HepG2 (cell line): ENCODE data around the gene POLR2F. TPM values are rescaled to one million over a fixed set of nuclear protein-coding genes. Genes with fewer than 3 reads are reported as not detected.

Experiments used
- ATAC-seq: fragments of 200-7000 bp; cut with Tn5 transposase; 3 replicates; pipeline ENCODE4 v1.9.1; 2020; ENCODE audit warnings: mild to moderate bottlenecking, moderate library complexity
- BruUV-seq: library from RNA; stranded (reverse); fragments of 400-500 nt; replicated peaks from 2 replicates; lab custom pipeline; 2021; lab: Mats Ljungman, UMichigan
- CTCF ChIA-PET: fragments of 300-600 bp; formaldehyde crosslinking; extraction: SDS; loops from one replicate; lab custom pipeline; 2021; ENCODE audit warnings: low total read pairs, inconsistent platforms, low intra/inter-chr PET ratio; lab: Yijun Ruan, JAX
- POLR2A ChIA-PET: fragments of 350-600 bp; sonication (Branson Sonifier 250); formaldehyde crosslinking; loops from one replicate; lab custom pipeline; 2020; ENCODE audit warnings: antibody characterized with exemption, inconsistent platforms; lab: Yijun Ruan, JAX
- DNase-seq: peaks from one replicate; pipeline ENCODE4 v3.0.0-alpha.2; 2015; ENCODE audit warnings: low spot score
- FAIRE-seq: peaks from 3 replicates; lab custom pipeline; 2011; peaks lifted over from hg19 to GRCh38; lab: Jason Lieb, UNC
- H2AFZ ChIP-seq: one replicate; pipeline ENCODE4 v1.6.1; 2011; ENCODE audit warnings: low read length, inconsistent platforms
- H3K27ac ChIP-seq: fragments of 300-600 bp; 3 replicates; pipeline ENCODE4 v1.8.0; 2011; ENCODE audit warnings: mixed run types, mild to moderate bottlenecking, mixed read lengths, low read length, inconsistent platforms; ENCODE audit not compliant: insufficient read depth; ENCODE audit errors: extremely low read length
- H3K27me3 ChIP-seq, 2 experiments: fragments of 200-600 bp in 1 of 2; 2 replicates in 1 of 2; 3 replicates in 1 of 2; pipeline versions ENCODE4 v1.6.0 to v1.8.0; 2011; ENCODE audit warnings: low read length in 2 of 2, mild to moderate bottlenecking in 2 of 2, moderate library complexity in 2 of 2, inconsistent platforms in 1 of 2; ENCODE audit not compliant: insufficient read depth in 2 of 2, control insufficient read depth in 1 of 2
- H3K36me3 ChIP-seq, 2 experiments: fragments of 200-600 bp in 1 of 2; replicated peaks in 1 of 2; 2 replicates in 1 of 2; 3 replicates in 1 of 2; pipeline versions ENCODE4 v1.5.1 to v1.8.0; 2011; ENCODE audit warnings: low read length in 2 of 2, inconsistent platforms in 1 of 2; ENCODE audit not compliant: insufficient read depth in 2 of 2, control insufficient read depth in 1 of 2
- H3K4me1 ChIP-seq: 2 replicates; pipeline ENCODE4 v1.5.1; 2012; ENCODE audit warnings: low read length, inconsistent platforms; ENCODE audit not compliant: insufficient read depth
- H3K4me2 ChIP-seq: 2 replicates; pipeline ENCODE4 v1.6.0; 2011; ENCODE audit warnings: low read depth, low read length, inconsistent platforms
- H3K4me3 ChIP-seq, 3 experiments: fragments of 200-600 bp in 1 of 3; sonication (generic), shearing (Covaris generic) in 1 of 3; replicated peaks in 1 of 3; 2 replicates each; pipeline ENCODE4 v1.5.1; 2011 to 2016; ENCODE audit warnings: low read length in 3 of 3, inconsistent platforms in 2 of 3, low read depth in 2 of 3, mild to moderate bottlenecking in 2 of 3, control low read depth in 1 of 3, mixed read lengths in 1 of 3; ENCODE audit not compliant: insufficient read depth in 1 of 3
- H3K79me2 ChIP-seq: one replicate; pipeline ENCODE4 v1.6.1; 2011; ENCODE audit warnings: low read length, inconsistent platforms; ENCODE audit not compliant: insufficient read depth
- H3K9ac ChIP-seq: 2 replicates; pipeline ENCODE4 v1.6.0; 2011; ENCODE audit warnings: mild to moderate bottlenecking, low read depth, low read length, inconsistent platforms; ENCODE audit not compliant: insufficient read depth
- H3K9me3 ChIP-seq: 2 replicates; pipeline ENCODE4 v1.5.1; 2012; ENCODE audit warnings: mild to moderate bottlenecking, low read length
- H4K20me1 ChIP-seq: 2 replicates; pipeline ENCODE4 v1.6.0; 2011; ENCODE audit warnings: inconsistent platforms, mild to moderate bottlenecking, low read length, moderate library complexity; ENCODE audit not compliant: insufficient read depth
- AGO2 ChIP-seq: fragments of 200-400 bp; formaldehyde crosslinking; optimal IDR thresholded peaks from 2 replicates; pipeline ENCODE3; 2017; ENCODE audit warnings: mild to moderate bottlenecking, low read depth, low read length, moderate library complexity
- BCL6 ChIP-seq: IDR thresholded peaks from 2 replicates; pipeline ENCODE4 v1.6.1; 2016; ENCODE audit warnings: missing genetic modification reagents, missing compliant biosample characterization
- BORCS8-MEF2B ChIP-seq: sonication (generic); formaldehyde crosslinking; IDR thresholded peaks from 2 replicates; pipeline ENCODE4 v1.8.0; 2022; ENCODE audit warnings: mild to moderate bottlenecking, missing genetic modification reagents
- CAMTA2 ChIP-seq: sonication (generic); formaldehyde crosslinking; IDR thresholded peaks from 2 replicates; pipeline ENCODE4 v1.4.0; 2020; ENCODE audit warnings: mild to moderate bottlenecking, missing genetic modification reagents, borderline replicate concordance
- DPF2 ChIP-seq: sonication (generic); formaldehyde crosslinking; IDR thresholded peaks from 2 replicates; pipeline ENCODE4 v1.4.0; 2020; ENCODE audit warnings: mild to moderate bottlenecking, low read depth, missing genetic modification reagents, borderline replicate concordance
- SRY ChIP-seq: sonication (generic); formaldehyde crosslinking; IDR thresholded peaks from 2 replicates; pipeline ENCODE4 v1.8.0; 2022; ENCODE audit warnings: mild to moderate bottlenecking, missing genetic modification reagents
- ZNF607 ChIP-seq: sonication (generic); formaldehyde crosslinking; IDR thresholded peaks from 2 replicates; pipeline ENCODE4 v1.5.1; 2020; ENCODE audit warnings: missing genetic modification reagents, mild to moderate bottlenecking, borderline replicate concordance
- ZSCAN20 ChIP-seq: sonication (generic); formaldehyde crosslinking; IDR thresholded peaks from 2 replicates; pipeline ENCODE4 v1.4.0; 2020; ENCODE audit warnings: missing genetic modification reagents, mild to moderate bottlenecking, borderline replicate concordance
- WGBS: methylation state at CpG from one replicate; pipeline ENCODE4 v1.1.6; 2017; ENCODE audit warnings: low lambda C conversion rate; 5-methylcytosine and 5-hydroxymethylcytosine counted together
- in situ Hi-C: cut with HindIII; loops from 2 replicates; pipeline ENCODE4 v1.10.0; 2017; ENCODE audit warnings: low pct_unique_long_range_greater_than_20kb; ENCODE audit not compliant: extremely low pct_ligation_motif_present
- intact Hi-C: fragments of 100-400 bp; cut with micrococcal nuclease; formaldehyde crosslinking; loops from one replicate; pipeline ENCODE4 v1.10.0; 2022; ENCODE audit not compliant: unreplicated experiment
- polyA plus RNA-seq, 8 experiments: library from polyadenylated mRNA; depleted of rRNA in 3 of 8; stranded (reverse) in 7 of 8; unstranded in 1 of 8; fragments of >200 nt; fragmentation: Illumina TruSeq in 4 of 8; extraction: Trizol in 4 of 8; gene quantifications; 2 replicates each; pipeline versions ENCODE4 v1.2.1 to v1.2.3, GENCODE V29; 2011 to 2016; ENCODE audit warnings: low read depth in 4 of 8, missing spikeins in 1 of 8, mixed read lengths in 1 of 8; ENCODE audit not compliant: insufficient read depth in 1 of 8
- total RNA-seq, 5 experiments: library from RNA; depleted of rRNA; stranded (reverse); fragments of >200 nt; fragmentation: Illumina TruSeq; extraction: Trizol; gene quantifications; 2 replicates each; pipeline ENCODE4 v1.2.3, GENCODE V29; 2016; ENCODE audit warnings: low read depth in 1 of 5
- TF ChIP-seq, protein P1 (sequence below): sonication (generic); formaldehyde crosslinking; IDR thresholded peaks from 2 replicates; pipeline ENCODE4 v1.5.0; 2020; ENCODE audit warnings: mild to moderate bottlenecking, missing genetic modification reagents, moderate library complexity

POLR2F gene
- total and polyA plus RNA-seq, 2 of the 13 experiments (the other 11 are each of a cell fraction or from before 2014, with no cell fraction given), result 135 to 158 TPM

DNA sequence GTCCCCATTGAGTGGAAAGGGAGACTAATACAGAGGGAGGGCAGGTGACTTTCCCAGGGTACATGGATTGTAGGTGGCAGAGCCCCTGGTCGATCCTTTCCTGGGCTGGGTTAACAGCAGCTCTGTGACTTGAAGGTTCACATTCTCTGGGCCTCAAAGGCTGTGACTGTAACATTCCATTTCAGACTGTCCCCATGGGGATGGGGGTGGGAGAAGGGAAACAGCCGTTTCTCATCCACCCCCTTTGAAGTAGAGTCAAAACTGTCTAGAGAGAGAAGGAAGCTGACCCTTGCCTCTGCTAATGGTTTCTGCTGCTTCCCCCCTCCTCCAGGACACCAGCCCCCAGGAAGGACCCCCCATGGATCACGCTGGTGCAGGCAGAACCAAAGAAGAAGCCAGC is 28.2 kb upstream of the POLR2F start:
- intact Hi-C loops (no loop called here), in situ Hi-C loops (no loop called here)
- Histone ChIP-seq H3K36me3 (peaks cover 22 to 29% of the 10 kb centered on the region in 2 experiments; a peak in 4 of 5 replicates), H3K9me3 (no peaks in the 10 kb centered on the region), H3K4me1 (no peaks in the 10 kb centered on the region), H3K9ac (no peak overlapping the region), H3K27ac (no peak overlapping the region), H3K79me2 (no peaks in the 10 kb centered on the region), H4K20me1 (no peaks in the 10 kb centered on the region), H3K27me3 (no peaks in the 10 kb centered on the region), H3K4me2 (no peak overlapping the region), H2AFZ (no peak overlapping the region), H3K4me3 (no peak overlapping the region)
- CTCF ChIA-PET, result no interaction called here
- no peak for FAIRE-seq
- 90% methylated on average over 3 of the region's 3 CpGs for WGBS
- TF ChIP-seq CAMTA2 (CRISPR knock-in tag) (no peak), BCL6 (CRISPR knock-in tag) (no peak), ZNF607 (CRISPR knock-in tag) (no peak), SRY (CRISPR knock-in tag) (no peak), ZSCAN20 (CRISPR knock-in tag) (no peak), DPF2 (no peak)
- TF ChIP-seq, protein P1, sequence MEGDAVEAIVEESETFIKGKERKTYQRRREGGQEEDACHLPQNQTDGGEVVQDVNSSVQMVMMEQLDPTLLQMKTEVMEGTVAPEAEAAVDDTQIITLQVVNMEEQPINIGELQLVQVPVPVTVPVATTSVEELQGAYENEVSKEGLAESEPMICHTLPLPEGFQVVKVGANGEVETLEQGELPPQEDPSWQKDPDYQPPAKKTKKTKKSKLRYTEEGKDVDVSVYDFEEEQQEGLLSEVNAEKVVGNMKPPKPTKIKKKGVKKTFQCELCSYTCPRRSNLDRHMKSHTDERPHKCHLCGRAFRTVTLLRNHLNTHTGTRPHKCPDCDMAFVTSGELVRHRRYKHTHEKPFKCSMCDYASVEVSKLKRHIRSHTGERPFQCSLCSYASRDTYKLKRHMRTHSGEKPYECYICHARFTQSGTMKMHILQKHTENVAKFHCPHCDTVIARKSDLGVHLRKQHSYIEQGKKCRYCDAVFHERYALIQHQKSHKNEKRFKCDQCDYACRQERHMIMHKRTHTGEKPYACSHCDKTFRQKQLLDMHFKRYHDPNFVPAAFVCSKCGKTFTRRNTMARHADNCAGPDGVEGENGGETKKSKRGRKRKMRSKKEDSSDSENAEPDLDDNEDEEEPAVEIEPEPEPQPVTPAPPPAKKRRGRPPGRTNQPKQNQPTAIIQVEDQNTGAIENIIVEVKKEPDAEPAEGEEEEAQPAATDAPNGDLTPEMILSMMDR, result no peak
- DNase-seq, result no peak
- BruUV-seq, result no TSS peak
- POLR2A ChIA-PET, result no interaction called here
- ATAC-seq, result no peak

DNA sequence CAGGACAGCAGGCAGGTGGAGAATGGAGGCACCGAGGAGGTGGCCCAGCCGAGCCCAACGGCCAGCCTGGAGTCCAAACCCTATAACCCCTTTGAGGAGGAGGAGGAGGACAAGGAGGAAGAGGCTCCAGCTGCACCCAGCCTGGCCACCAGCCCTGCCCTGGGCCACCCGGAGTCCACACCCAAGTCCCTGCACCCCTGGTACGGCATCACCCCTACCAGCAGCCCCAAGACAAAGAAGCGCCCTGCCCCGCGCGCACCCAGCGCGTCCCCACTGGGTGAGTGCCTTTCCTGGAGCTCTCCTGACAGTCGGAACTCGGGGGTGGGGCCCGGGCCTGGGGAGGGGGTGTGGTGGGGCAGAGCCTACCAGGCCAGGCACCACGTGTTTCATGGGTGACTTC is 27.7 kb upstream of the POLR2F start:
- in situ Hi-C loops (no loop called here), intact Hi-C loops (no loop called here)
- Histone ChIP-seq H3K9ac (no peak overlapping the region), H2AFZ (no peak overlapping the region), H4K20me1 (no peaks in the 10 kb centered on the region), H3K4me1 (no peaks in the 10 kb centered on the region), H3K4me2 (no peak overlapping the region), H3K79me2 (no peaks in the 10 kb centered on the region), H3K27me3 (no peaks in the 10 kb centered on the region), H3K9me3 (no peaks in the 10 kb centered on the region), H3K27ac (no peak overlapping the region)
- POLR2A ChIA-PET, result no interaction called here
- TF ChIP-seq BORCS8-MEF2B (CRISPR knock-in tag) (no peak), AGO2 (peak; percentile 22)
- TF ChIP-seq, all 625 proteins: peak for 1
- no TSS peak for BruUV-seq
- no peak for ATAC-seq
- Histone ChIP-seq H3K36me3 (peaks cover 22 to 29% of the 10 kb centered on the region in 2 experiments; a peak in 4 of 5 replicates), H3K4me3 (no peak overlapping the region)
- CTCF ChIA-PET, result no interaction called here
- 96% methylated on average over 10 of the region's 15 CpGs for WGBS
- DNase-seq, result no peak
- FAIRE-seq, result no peak
